RPMI7951 (cell line): Measurements from ENCODE around the gene JAKMIP2. TPM values are rescaled to one million over a fixed set of nuclear protein-coding genes. Genes with fewer than 3 reads are reported as not detected.
"Not testable (repeated sequence)": the region's sequence is repeated elsewhere in the genome, so short reads cannot be mapped to it uniquely, and the experiment has no call there.

Experiments
- DNase-seq: peaks from one replicate; pipeline ENCODE4 v3.0.0-alpha.2; 2012; ENCODE audit warnings: low read depth
- total RNA-seq: library from RNA; depleted of rRNA; stranded (reverse); fragments of >200 nt; shearing (Covaris generic); gene quantifications from 2 replicates; pipeline ENCODE4 v1.2.3, GENCODE V29; 2014; rRNA removed

JAKMIP2 gene
- total RNA-seq: under 0.01 TPM in 1 of 2 replicates, not detected in the other

GRCh38 chr5:147782110-147783028 is at the start of gene JAKMIP2:
Gene JAKMIP2, minus strand, starts transcription at chr5:147782728. Its CDS starts 110,922 bp downstream, at chr5:147671806.
- DNase-seq: peak; percentile 40

GRCh38 chr5:147831465-147831864 is 48.9 kb upstream of the JAKMIP2 start, which contains the start of gene SPINK1:
Gene SPINK1, minus strand, starts transcription at chr5:147831671. Its CDS starts 94 bp downstream, at chr5:147831577.
- DNase-seq: no peak

- DNase-seq: no peak
Measured at GRCh38 chr5:147830035-147830434, 47.5 kb upstream of the JAKMIP2 start.

GRCh38 chr5:147827017-147827416 is 44.5 kb upstream of the JAKMIP2 start:
- not testable (repeated sequence) for DNase-seq

- no peak for DNase-seq
Measured at GRCh38 chr5:147826361-147826760, 43.8 kb upstream of the JAKMIP2 start.

GRCh38 chr5:147822686-147823491 is 40.4 kb upstream of the JAKMIP2 start:
- DNase-seq: peak; percentile 49

- not testable (repeated sequence) for DNase-seq
Measured at GRCh38 chr5:147822222-147822621, 39.7 kb upstream of the JAKMIP2 start.

GRCh38 chr5:147821766-147822165 is 39.2 kb upstream of the JAKMIP2 start:
- DNase-seq: no peak

GRCh38 chr5:147819261-147819770 is 36.8 kb upstream of the JAKMIP2 start:
- no peak for DNase-seq

GRCh38 chr5:147818290-147818689 is 35.8 kb upstream of the JAKMIP2 start:
- no peak for DNase-seq

GRCh38 chr5:147813696-147814095 is 31.2 kb upstream of the JAKMIP2 start:
- DNase-seq: no peak

- DNase-seq: no peak
Measured at GRCh38 chr5:147809830-147810666, 27.5 kb upstream of the JAKMIP2 start.

GRCh38 chr5:147805030-147805454 is 22.5 kb upstream of the JAKMIP2 start:
- DNase-seq: no peak

GRCh38 chr5:147804334-147804733 is 21.8 kb upstream of the JAKMIP2 start:
- no peak for DNase-seq

GRCh38 chr5:147803926-147804325 is 21.4 kb upstream of the JAKMIP2 start:
- no peak for DNase-seq

- not testable (repeated sequence) for DNase-seq
Measured at GRCh38 chr5:147803161-147803560, 20.6 kb upstream of the JAKMIP2 start.

- DNase-seq: no peak
Measured at GRCh38 chr5:147801461-147801860, 18.9 kb upstream of the JAKMIP2 start.

- DNase-seq: no peak
Measured at GRCh38 chr5:147800491-147800890, 18.0 kb upstream of the JAKMIP2 start.

GRCh38 chr5:147796556-147797308 is 14.2 kb upstream of the JAKMIP2 start:
- DNase-seq: no peak

- no peak for DNase-seq
Measured at GRCh38 chr5:147791181-147791580, 8.7 kb upstream of the JAKMIP2 start.
